ENCODE results near the gene NUCKS1. TPM values are rescaled to one million over a fixed set of nuclear protein-coding genes. Genes with fewer than 3 reads are reported as not detected.
A peak's percentile ranks its signal among the peaks of the same experiment; 100 is the strongest.

Gene NUCKS1
- total and polyA plus RNA-seq, 2 of the 13 experiments (the other 11 are each of a cell fraction or from before 2014, with no cell fraction given), result 35.5 to 117 TPM

- DNase-seq (ENCODE audit: low spot score), result peak; percentile 25
- POLR2A ChIA-PET, result interaction anchor here (0.9 to 1.4 kb wide), 4 partner anchors 10 to 34 kb away, joined by 3 to 6 read pairs (median 4); no protein-coding TSS in a partner anchor
- ATAC-seq, result peak; percentile 69
- Histone ChIP-seq H3K4me3 (replicated peaks in 1 of 3; ENCODE audit: insufficient read depth in 1 of 3, low read depth in 2 of 3, low read length in 3 of 3) (no peak overlapping the region), H3K27ac (ENCODE audit: extremely low read length, insufficient read depth, low read length) (no peak overlapping the region), H3K36me3 (replicated peaks in 1 of 2; ENCODE audit: control insufficient read depth in 1 of 2, insufficient read depth in 2 of 2, low read length in 2 of 2) (peaks cover 0 to 11% of the 10 kb centered on the region in 2 experiments; a peak in 3 of 5 replicates), H3K79me2 (ENCODE audit: insufficient read depth, low read length) (peaks cover 74% of the 10 kb centered on the region), H3K4me2 (ENCODE audit: low read depth, low read length) (no peak overlapping the region), H4K20me1 (ENCODE audit: insufficient read depth, low read length) (peaks cover 4% of the 10 kb centered on the region; the same call in 1 of the 2 replicates), H3K27me3 (ENCODE audit: control insufficient read depth in 1 of 2, insufficient read depth in 2 of 2, low read length in 2 of 2) (no peaks in the 10 kb centered on the region), H3K4me1 (ENCODE audit: insufficient read depth, low read length) (peaks cover 35% of the 10 kb centered on the region), H3K9me3 (ENCODE audit: low read length) (no peaks in the 10 kb centered on the region), H3K9ac (ENCODE audit: insufficient read depth, low read depth, low read length) (no peak overlapping the region), H2AFZ (ENCODE audit: low read length) (no peak overlapping the region)
- intact Hi-C loops (cut with micrococcal nuclease; ENCODE audit: unreplicated experiment) (no loop called here), in situ Hi-C loops (cut with HindIII; ENCODE audit: extremely low pct_ligation_motif_present, low pct_unique_long_range_greater_than_20kb) (no loop called here)
- CTCF ChIA-PET (ENCODE audit: low intra/inter-chr PET ratio, low total read pairs), result no interaction called here
- FAIRE-seq, result peak; percentile 61
- 66% methylated on average over 5 of the region's 5 CpGs for WGBS (ENCODE audit: low lambda C conversion rate)
- no TSS peak for BruUV-seq (replicated peaks)
- TF ChIP-seq STAG1 (CRISPR knock-in tag; IDR thresholded peaks at IDR 0.05), result no peak
- no peak for TF ChIP-seq MIER3 (CRISPR knock-in tag; IDR thresholded peaks at IDR 0.05; ENCODE audit: borderline replicate concordance)
- TF ChIP-seq PHF20 (CRISPR knock-in tag; IDR thresholded peaks at IDR 0.05), result no peak
- no peak for TF ChIP-seq SIN3B (IDR thresholded peaks at IDR 0.05; ENCODE audit: low read length)
- no peak for TF ChIP-seq TBP (CRISPR knock-in tag; IDR thresholded peaks at IDR 0.05)
- peak; percentile 55 for TF ChIP-seq FOXA3 (CRISPR knock-in tag; IDR thresholded peaks at IDR 0.05)
- TF ChIP-seq TSC22D2 (CRISPR knock-in tag; IDR thresholded peaks at IDR 0.05; ENCODE audit: borderline replicate concordance), result no peak
- TF ChIP-seq STAT6 (CRISPR knock-in tag; IDR thresholded peaks at IDR 0.05; ENCODE audit: borderline replicate concordance), result no peak
- no peak for TF ChIP-seq ZNF776 (CRISPR knock-in tag; IDR thresholded peaks at IDR 0.05)
- TF ChIP-seq ZNF256 (CRISPR knock-in tag; conservative IDR thresholded peaks at IDR 0.05), result no peak
- TF ChIP-seq ZNF430 (CRISPR knock-in tag; IDR thresholded peaks at IDR 0.05), result no peak
- no peak for TF ChIP-seq ERF (CRISPR knock-in tag; IDR thresholded peaks at IDR 0.05)
- TF ChIP-seq ZNF784 (CRISPR knock-in tag; IDR thresholded peaks at IDR 0.05; ENCODE audit: borderline replicate concordance), result no peak
- no peak for TF ChIP-seq SOX6 (IDR thresholded peaks at IDR 0.05)
- peak; percentile 24; the same call in 1 of the 2 replicates for TF ChIP-seq SOX6 (CRISPR knock-in tag; IDR thresholded peaks at IDR 0.05)
- TF ChIP-seq ZNF543 (CRISPR knock-in tag; IDR thresholded peaks at IDR 0.05), result no peak
- TF ChIP-seq ZNF557 (CRISPR knock-in tag; IDR thresholded peaks at IDR 0.05), result no peak
- TF ChIP-seq ZNF546 (CRISPR knock-in tag; conservative IDR thresholded peaks at IDR 0.05), result no peak
- peak; percentile 56; the same call in 1 of the 2 replicates for TF ChIP-seq ZNF460 (CRISPR knock-in tag; IDR thresholded peaks at IDR 0.05; ENCODE audit: borderline replicate concordance)
- TF ChIP-seq TRAFD1 (CRISPR knock-in tag; IDR thresholded peaks at IDR 0.05; ENCODE audit: borderline replicate concordance), result no peak
- no peak for TF ChIP-seq ATRX (CRISPR knock-in tag; IDR thresholded peaks at IDR 0.05; ENCODE audit: borderline replicate concordance)
Measured at GRCh38 chr1:205739348-205740160, 10.4 kb downstream of the NUCKS1 start.

All from HepG2 (cell line).